ENCODE results near the gene DNAJC5G.

Gene DNAJC5G

GRCh38 chr2:27278010-27278409, 2.8 kb downstream of the DNAJC5G start:
- no peak for TF ChIP-seq CTCF (conservative IDR thresholded peaks at IDR 0.05; ENCODE audit: low read depth)
- no peak overlapping the region for H3K27ac ChIP-seq
- POLR2A ChIA-PET (ENCODE audit: low non-redundant PET) = no interaction called here
- no peak for DNase-seq (ENCODE audit: low spot score)
- CTCF ChIA-PET = interaction anchor here (0.6 kb wide), 1 partner anchor 13 kb away, joined by 3 read pairs; no protein-coding TSS in a partner anchor

GRCh38 chr2:27280826-27281225, 5.6 kb downstream of the DNAJC5G start:
- ChIA-PET POLR2A (ENCODE audit: low non-redundant PET) (interaction anchor here (0.6 kb wide), 1 partner anchor 38 kb away, joined by 6 read pairs; no protein-coding TSS in a partner anchor), CTCF (interaction anchor here (0.6 to 4.0 kb wide), 7 partner anchors 15 to 373 kb away, joined by 3 to 36 read pairs (median 6); no protein-coding TSS in a partner anchor)
- H3K27ac ChIP-seq = no peak overlapping the region
- no peak for TF ChIP-seq CTCF (conservative IDR thresholded peaks at IDR 0.05; ENCODE audit: low read depth)
- DNase-seq (ENCODE audit: low spot score) = no peak

- POLR2A ChIA-PET (ENCODE audit: low non-redundant PET) = interaction anchor here (0.6 kb wide), 1 partner anchor 39 kb away, joined by 6 read pairs; no protein-coding TSS in a partner anchor
Observed at GRCh38 chr2:27281442-27281841, 6.2 kb downstream of the DNAJC5G start.

GRCh38 chr2:27281855-27282559, 6.8 kb downstream of the DNAJC5G start, which contains the start of gene TRIM54:
TSS of gene TRIM54 (plus strand) at chr2:27282429. CDS start at chr2:27282732, 303 bp downstream.
- ChIA-PET CTCF (interaction anchor here (0.5 to 4.0 kb wide), 5 partner anchors 9 to 183 kb away, joined by 3 to 36 read pairs (median 13); no protein-coding TSS in a partner anchor), POLR2A (ENCODE audit: low non-redundant PET) (no interaction called here)
- no peak within 1 kb of the TSS for H3K27ac ChIP-seq
- no peak for TF ChIP-seq CTCF (conservative IDR thresholded peaks at IDR 0.05; ENCODE audit: low read depth)
- DNase-seq (ENCODE audit: low spot score) = no peak

More at GRCh38 chr2:27281442-27281841, 6.2 kb downstream of the DNAJC5G start:
- TF ChIP-seq CTCF (conservative IDR thresholded peaks at IDR 0.05; ENCODE audit: low read depth) = no peak
- CTCF ChIA-PET = interaction anchor here (0.6 to 4.0 kb wide), 5 partner anchors 8 to 473 kb away, joined by 3 to 36 read pairs (median 13); no protein-coding TSS in a partner anchor
- DNase-seq (ENCODE audit: low spot score) = no peak
- H3K27ac ChIP-seq = no peak overlapping the region

GRCh38 chr2:27282892-27283291, 7.7 kb downstream of the DNAJC5G start:
- ChIA-PET POLR2A (ENCODE audit: low non-redundant PET) (interaction anchor here (0.6 kb wide), 1 partner anchor 32 kb away, joined by 3 read pairs; no protein-coding TSS in a partner anchor), CTCF (interaction anchor here (0.7 kb wide), 1 partner anchor 17 kb away, joined by 3 read pairs; no protein-coding TSS in a partner anchor)
- H3K27ac ChIP-seq = no peak overlapping the region
- DNase-seq (ENCODE audit: low spot score) = no peak
- no peak for TF ChIP-seq CTCF (conservative IDR thresholded peaks at IDR 0.05; ENCODE audit: low read depth)

GRCh38 chr2:27284996-27285395, 9.8 kb downstream of the DNAJC5G start:
- DNase-seq (ENCODE audit: low spot score) = no peak
- no peak for TF ChIP-seq CTCF (conservative IDR thresholded peaks at IDR 0.05; ENCODE audit: low read depth)
- ChIA-PET CTCF (no interaction called here), POLR2A (ENCODE audit: low non-redundant PET) (no interaction called here)
- H3K27ac ChIP-seq = no peak overlapping the region

All from RWPE1 (cell line).